ENCODE results near the gene EXOC6B. TPM values are rescaled to one million over a fixed set of nuclear protein-coding genes. Genes with fewer than 3 reads are reported as not detected.
A peak's percentile ranks its signal among the peaks of the same experiment; 100 is the strongest.

EXOC6B gene
- total RNA-seq, 1 experiment from 2014 or later: 34.3 TPM

GRCh38 chr2:72316774-72317173, 509.1 kb downstream of the EXOC6B start:
- Histone ChIP-seq H3K27ac (no peak overlapping the region), H2AFZ (no peak overlapping the region), H3K4me1 (replicated peaks; ENCODE audit: insufficient read depth) (no peaks in the 10 kb centered on the region), H3K79me2 (ENCODE audit: low read depth) (no peaks in the 10 kb centered on the region), H3K4me2 (no peak overlapping the region), H3K36me3 (ENCODE audit: low read depth) (no peaks in the 10 kb centered on the region), H3K9me2 (ENCODE audit: insufficient read depth) (0 out of 2 replicates have a peak, but pooled peaks cover 3% of the 10 kb centered on the region), H3K9me3 (ENCODE audit: insufficient read depth, low read depth) (no peaks in the 10 kb centered on the region), H3K4me3 (no peak overlapping the region), H3K27me3 (ENCODE audit: insufficient read depth, low read depth) (no peaks in the 10 kb centered on the region), H4K20me1 (ENCODE audit: insufficient read depth) (no peaks in the 10 kb centered on the region; the same call in 1 of the 2 replicates), H3F3A (ENCODE audit: insufficient read depth, low read depth) (no peaks in the 10 kb centered on the region)
- intact Hi-C loops (cut with micrococcal nuclease; ENCODE audit: unreplicated experiment): no loop called here
- CTCF ChIA-PET: no interaction called here
- POLR2A ChIA-PET (ENCODE audit: unreplicated experiment): no interaction called here
- BruUV-seq (replicated peaks): no TSS peak
- TF ChIP-seq, protein P1, sequence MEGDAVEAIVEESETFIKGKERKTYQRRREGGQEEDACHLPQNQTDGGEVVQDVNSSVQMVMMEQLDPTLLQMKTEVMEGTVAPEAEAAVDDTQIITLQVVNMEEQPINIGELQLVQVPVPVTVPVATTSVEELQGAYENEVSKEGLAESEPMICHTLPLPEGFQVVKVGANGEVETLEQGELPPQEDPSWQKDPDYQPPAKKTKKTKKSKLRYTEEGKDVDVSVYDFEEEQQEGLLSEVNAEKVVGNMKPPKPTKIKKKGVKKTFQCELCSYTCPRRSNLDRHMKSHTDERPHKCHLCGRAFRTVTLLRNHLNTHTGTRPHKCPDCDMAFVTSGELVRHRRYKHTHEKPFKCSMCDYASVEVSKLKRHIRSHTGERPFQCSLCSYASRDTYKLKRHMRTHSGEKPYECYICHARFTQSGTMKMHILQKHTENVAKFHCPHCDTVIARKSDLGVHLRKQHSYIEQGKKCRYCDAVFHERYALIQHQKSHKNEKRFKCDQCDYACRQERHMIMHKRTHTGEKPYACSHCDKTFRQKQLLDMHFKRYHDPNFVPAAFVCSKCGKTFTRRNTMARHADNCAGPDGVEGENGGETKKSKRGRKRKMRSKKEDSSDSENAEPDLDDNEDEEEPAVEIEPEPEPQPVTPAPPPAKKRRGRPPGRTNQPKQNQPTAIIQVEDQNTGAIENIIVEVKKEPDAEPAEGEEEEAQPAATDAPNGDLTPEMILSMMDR (conservative IDR thresholded peaks at IDR 0.05): no peak
- TF ChIP-seq EZH2 (IDR thresholded peaks at IDR 0.05; ENCODE audit: low read depth): no peak
- DNase-seq: no peak

- no peak overlapping the region for H3K4me2 ChIP-seq
- BruUV-seq (replicated peaks): no TSS peak
- H3K9me3 ChIP-seq (ENCODE audit: insufficient read depth, low read depth): no peaks in the 10 kb centered on the region
- H3K79me2 ChIP-seq (ENCODE audit: low read depth): no peaks in the 10 kb centered on the region
- no peaks in the 10 kb centered on the region for H3K4me1 ChIP-seq (replicated peaks; ENCODE audit: insufficient read depth)
- no peak for TF ChIP-seq EZH2 (IDR thresholded peaks at IDR 0.05; ENCODE audit: low read depth)
- TF ChIP-seq, protein P1 (conservative IDR thresholded peaks at IDR 0.05): no peak
- no peaks in the 10 kb centered on the region for H3K9me2 ChIP-seq (ENCODE audit: insufficient read depth)
- DNase-seq: no peak
- no peak overlapping the region for H3K4me3 ChIP-seq
- no peaks in the 10 kb centered on the region for H4K20me1 ChIP-seq (ENCODE audit: insufficient read depth)
- H3K27me3 ChIP-seq (ENCODE audit: insufficient read depth, low read depth): no peaks in the 10 kb centered on the region
- no peaks in the 10 kb centered on the region for H3K36me3 ChIP-seq (ENCODE audit: low read depth)
- no peak overlapping the region for H2AFZ ChIP-seq
- ChIA-PET POLR2A (ENCODE audit: unreplicated experiment) (no interaction called here), CTCF (no interaction called here)
- H3K27ac ChIP-seq: no peak overlapping the region
- intact Hi-C loops (cut with micrococcal nuclease; ENCODE audit: unreplicated experiment): no loop called here
- no peaks in the 10 kb centered on the region for H3F3A ChIP-seq (ENCODE audit: insufficient read depth, low read depth)
Measured at GRCh38 chr2:72300147-72300684, 525.6 kb downstream of the EXOC6B start.

DNA sequence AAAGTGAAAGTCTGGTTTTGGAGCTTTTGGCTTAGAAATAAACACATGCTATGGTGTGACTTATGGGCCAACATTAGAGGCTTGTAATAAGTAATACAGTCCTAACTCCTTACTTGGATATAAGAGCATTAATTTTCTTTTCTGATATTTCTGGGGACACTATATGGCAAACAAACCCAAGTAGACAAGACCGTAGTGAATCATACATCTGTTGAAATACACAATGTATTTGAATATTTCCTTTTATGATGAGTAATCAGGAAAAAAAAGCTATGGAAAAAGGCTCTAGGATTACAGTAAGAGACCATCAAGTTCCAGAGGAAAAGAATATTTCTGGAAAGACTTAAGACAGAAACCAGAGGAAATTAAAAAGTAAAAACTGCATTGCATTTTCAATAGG, 532.2 kb downstream of the EXOC6B start:
- ChIA-PET CTCF (no interaction called here), POLR2A (ENCODE audit: unreplicated experiment) (no interaction called here)
- Histone ChIP-seq H3K36me3 (ENCODE audit: low read depth) (no peaks in the 10 kb centered on the region), H3K79me2 (ENCODE audit: low read depth) (no peaks in the 10 kb centered on the region), H2AFZ (no peak overlapping the region), H3K4me3 (no peak overlapping the region), H3K9me3 (ENCODE audit: insufficient read depth, low read depth) (no peaks in the 10 kb centered on the region), H3K4me2 (peak overlapping the region; percentile 12; the same call in 1 of the 2 replicates), H4K20me1 (ENCODE audit: insufficient read depth) (no peaks in the 10 kb centered on the region), H3K27me3 (ENCODE audit: insufficient read depth, low read depth) (no peaks in the 10 kb centered on the region), H3K27ac (no peak overlapping the region), H3F3A (ENCODE audit: insufficient read depth, low read depth) (no peaks in the 10 kb centered on the region), H3K9me2 (ENCODE audit: insufficient read depth) (no peaks in the 10 kb centered on the region), H3K4me1 (replicated peaks; ENCODE audit: insufficient read depth) (peaks cover 12% of the 10 kb centered on the region; the same call in 1 of the 2 replicates)
- peak in 1 of 2 experiments; percentile 48 for DNase-seq
- intact Hi-C loops (cut with micrococcal nuclease; ENCODE audit: unreplicated experiment): no loop called here
- TF ChIP-seq, protein P1 (conservative IDR thresholded peaks at IDR 0.05): no peak
- no peak for TF ChIP-seq EZH2 (IDR thresholded peaks at IDR 0.05; ENCODE audit: low read depth)
- no TSS peak for BruUV-seq (replicated peaks)
